Measurements from ENCODE around the gene NOTO. TPM values are rescaled to one million over a fixed set of nuclear protein-coding genes. Genes with fewer than 3 reads are reported as not detected.

NOTO gene
- total RNA-seq, 1 experiment from 2014 or later, result 0.66 TPM

DNA sequence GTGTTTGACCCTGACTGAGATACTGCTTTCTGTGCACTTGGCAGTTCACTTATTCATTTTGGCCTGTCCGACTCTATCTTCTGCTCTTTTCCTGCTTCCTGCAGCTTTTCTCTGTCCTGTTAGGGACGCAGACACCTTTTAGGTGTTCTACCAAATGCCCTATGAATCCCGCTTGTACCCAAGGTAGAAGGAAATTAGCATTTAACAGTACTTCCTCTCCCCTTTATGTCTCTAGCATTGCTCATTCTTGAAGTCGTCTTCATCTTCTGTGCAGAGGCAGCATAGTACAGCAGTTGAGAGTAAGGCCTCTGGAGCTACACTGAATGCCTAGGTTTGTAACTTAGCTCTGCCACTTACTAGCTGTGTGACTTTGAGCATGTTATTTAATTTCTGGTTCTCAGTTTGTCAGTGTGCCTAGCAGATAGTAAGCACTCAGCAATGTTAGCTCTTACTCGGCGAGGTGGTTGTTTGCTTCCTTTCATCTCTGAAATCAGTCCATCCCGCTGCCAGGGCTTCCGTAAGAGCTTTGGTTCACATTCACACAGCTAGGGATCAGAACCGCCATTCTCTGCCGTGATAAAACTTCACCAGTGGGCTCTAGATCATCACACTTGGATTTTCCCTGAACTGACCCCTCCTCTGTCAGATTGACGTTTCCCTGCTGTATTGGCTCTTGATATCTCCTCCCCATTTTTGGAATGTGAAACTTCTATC lies 33.1 kb downstream of the NOTO start:
- H2AK5ac ChIP-seq (ENCODE audit: insufficient read length, low read length), result no peak overlapping the region
- no peak overlapping the region for H2BK20ac ChIP-seq (ENCODE audit: low read depth, low read length, poor library complexity, severe bottlenecking)
- no peak overlapping the region for H3K23ac ChIP-seq (ENCODE audit: insufficient read length, low read depth, low read length)
- no peak overlapping the region for H3K4ac ChIP-seq (ENCODE audit: low read depth, low read length)
- Mint-ChIP-seq H3K36me3 (ENCODE audit: insufficient read depth in 1 of 3, low read depth in 3 of 3) (peaks cover 11 to 35% (median 25%) of the 10 kb centered on the region in 3 experiments), H3K27me3 (ENCODE audit: low read depth) (no peaks in the 10 kb centered on the region; the same call in 1 of the 2 replicates), H3K4me3 (peak overlapping the region; percentile 97 to 99), H3K27ac (peak overlapping the region in 2 of 3 experiments; percentile 34 to 95; a peak in 3 of 7 replicates), H3K9me3 (no peaks in the 10 kb centered on the region), H3K4me1 (peaks cover 35 to 36% of the 10 kb centered on the region in 2 experiments)
- H3K79me1 ChIP-seq (ENCODE audit: insufficient read depth, low read depth, low read length, poor library complexity, severe bottlenecking), result no peaks in the 10 kb centered on the region
- no peak overlapping the region for H3K18ac ChIP-seq (ENCODE audit: insufficient read length, low read depth, low read length)
- no peaks in the 10 kb centered on the region for H4K20me1 ChIP-seq (ENCODE audit: control insufficient read depth, insufficient read depth, insufficient read length)
- no CpG with 5 or more reads among the region's 11 CpGs for WGBS (ENCODE audit: extremely low coverage, insufficient read length, low lambda C conversion rate)
- no peak overlapping the region for H4K91ac ChIP-seq (ENCODE audit: insufficient read length, low read depth, low read length)
- H3K9me3 ChIP-seq (ENCODE audit: control insufficient read depth, low read depth, low read length), result no peaks in the 10 kb centered on the region
- H3K9ac ChIP-seq (ENCODE audit: extremely low read depth, insufficient read length, low read length), result peak overlapping the region; percentile 94
- no peak overlapping the region for H3K56ac ChIP-seq (ENCODE audit: insufficient read length, low read depth, low read length)
- no peak overlapping the region for H3K27ac ChIP-seq (ENCODE audit: insufficient read length, low read depth, low read length)
- no peak overlapping the region for H3K14ac ChIP-seq (ENCODE audit: insufficient read depth, low read length)
- no peak for DNase-seq
- peak overlapping the region; percentile 96 for H3K4me2 ChIP-seq (ENCODE audit: insufficient read depth, insufficient read length, low read length)
- H2BK5ac ChIP-seq (ENCODE audit: insufficient read length, low read length), result no peak overlapping the region
- peaks cover 14% of the 10 kb centered on the region for H3K23me2 ChIP-seq (ENCODE audit: insufficient read length, low read depth, low read length, poor library complexity, severe bottlenecking)
- H4K5ac ChIP-seq (ENCODE audit: insufficient read length, low read depth, low read length), result no peak overlapping the region
- TF ChIP-seq, protein P1, sequence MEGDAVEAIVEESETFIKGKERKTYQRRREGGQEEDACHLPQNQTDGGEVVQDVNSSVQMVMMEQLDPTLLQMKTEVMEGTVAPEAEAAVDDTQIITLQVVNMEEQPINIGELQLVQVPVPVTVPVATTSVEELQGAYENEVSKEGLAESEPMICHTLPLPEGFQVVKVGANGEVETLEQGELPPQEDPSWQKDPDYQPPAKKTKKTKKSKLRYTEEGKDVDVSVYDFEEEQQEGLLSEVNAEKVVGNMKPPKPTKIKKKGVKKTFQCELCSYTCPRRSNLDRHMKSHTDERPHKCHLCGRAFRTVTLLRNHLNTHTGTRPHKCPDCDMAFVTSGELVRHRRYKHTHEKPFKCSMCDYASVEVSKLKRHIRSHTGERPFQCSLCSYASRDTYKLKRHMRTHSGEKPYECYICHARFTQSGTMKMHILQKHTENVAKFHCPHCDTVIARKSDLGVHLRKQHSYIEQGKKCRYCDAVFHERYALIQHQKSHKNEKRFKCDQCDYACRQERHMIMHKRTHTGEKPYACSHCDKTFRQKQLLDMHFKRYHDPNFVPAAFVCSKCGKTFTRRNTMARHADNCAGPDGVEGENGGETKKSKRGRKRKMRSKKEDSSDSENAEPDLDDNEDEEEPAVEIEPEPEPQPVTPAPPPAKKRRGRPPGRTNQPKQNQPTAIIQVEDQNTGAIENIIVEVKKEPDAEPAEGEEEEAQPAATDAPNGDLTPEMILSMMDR (conservative IDR thresholded peaks at IDR 0.05), result no peak
- H2BK15ac ChIP-seq (ENCODE audit: low read depth, low read length), result no peak overlapping the region
- H2AFZ ChIP-seq (ENCODE audit: low read length), result no peak overlapping the region
- no peaks in the 10 kb centered on the region for H3K27me3 ChIP-seq (ENCODE audit: insufficient read depth, low read length)
- no peak overlapping the region for H4K8ac ChIP-seq (replicated peaks; ENCODE audit: insufficient read length, low read depth, low read length)
- no peak overlapping the region for H2BK120ac ChIP-seq (ENCODE audit: low read depth, low read length, poor library complexity, severe bottlenecking)
- H3K79me2 ChIP-seq (ENCODE audit: insufficient read depth, low read length), result peaks cover 39% of the 10 kb centered on the region
- no peak overlapping the region for H3T11ph ChIP-seq (ENCODE audit: low read length)
- peaks cover 8% of the 10 kb centered on the region; the same call in 1 of the 2 replicates for H3K4me1 ChIP-seq (ENCODE audit: insufficient read depth, low read length)
- no peak overlapping the region for H2BK12ac ChIP-seq (ENCODE audit: insufficient read length, low read depth, low read length)

All from H9 (cell line).